Uterus (tissue), 4 donors: Measurements from ENCODE around the gene GJA4. TPM values are rescaled to one million over a fixed set of nuclear protein-coding genes. Genes with fewer than 3 reads are reported as not detected.

Experiments used
- DNase-seq, 2 donors: peaks; one replicate each; pipeline ENCODE4 v3.0.0-alpha.2; 2019 to 2020
- H3K27ac ChIP-seq, 2 donors: fragments of 200-600 bp; sonication (generic); 1 replicate in 1 of 2; 2 replicates in 1 of 2; pipeline ENCODE4 v1.5.1; 2016 to 2018
- H3K27me3 ChIP-seq, 2 donors: fragments of 200-600 bp; sonication (generic); one replicate each; pipeline ENCODE4 v1.5.1; 2018 to 2019; ENCODE audit warnings: control low read depth in 1 of 2
- H3K36me3 ChIP-seq, 2 donors: fragments of 200-600 bp; sonication (generic); one replicate each; pipeline ENCODE4 v1.5.1; 2019; ENCODE audit warnings: control low read depth in 1 of 2
- H3K4me1 ChIP-seq, 2 donors: fragments of 200-600 bp; sonication (generic); one replicate each; pipeline ENCODE4 v1.5.1; 2018 to 2019; ENCODE audit warnings: control low read depth in 1 of 2
- H3K4me3 ChIP-seq, 2 donors: fragments of 200-600 bp; sonication (generic); 1 replicate in 1 of 2; 2 replicates in 1 of 2; pipeline ENCODE4 v1.5.1; 2018 to 2019; ENCODE audit warnings: mild to moderate bottlenecking in 1 of 2
- H3K9me3 ChIP-seq, 2 donors: fragments of 200-600 bp; sonication (generic); one replicate each; pipeline ENCODE4 v1.5.1; 2019; ENCODE audit warnings: control low read depth in 1 of 2
- CTCF ChIP-seq, 4 experiments: fragments of 200-600 bp in 2 of 4; fragments of 450-650 bp in 2 of 4; sonication (generic) in 2 of 4; IDR thresholded peaks; one replicate each; pipeline ENCODE4 v1.5.1; 2016 to 2019; ENCODE audit warnings: antibody characterized with exemption in 4 of 4, mild to moderate bottlenecking in 2 of 4, moderate library complexity in 1 of 4
- POLR2A ChIP-seq, 2 donors: fragments of 450-650 bp; IDR thresholded peaks; one replicate each; pipeline ENCODE4 v1.6.1; 2016; ENCODE audit warnings: antibody characterized with exemption in 2 of 2, mild to moderate bottlenecking in 1 of 2, moderate library complexity in 1 of 2
- intact Hi-C: fragments of 100-400 bp; cut with DNase I; formaldehyde crosslinking; loops from one replicate; pipeline ENCODE4 v1.15.1; 2023; ENCODE audit warnings: low total_unique reads
- total RNA-seq, 4 donors: library from RNA; depleted of rRNA in 3 of 4; stranded (reverse); fragments of >200 nt in 3 of 4; gene quantifications; one replicate each; pipeline versions ENCODE4 v1.1.0 to v1.2.4, GENCODE V29; 2014 to 2023
- donor health status: DM: yes; HTN: yes; CAD: no.

Gene GJA4
- total RNA-seq, 4 donors from 2014 or later = 2.9 to 32.8 (median 23.9) TPM

- no peak for DNase-seq
- no peak for TF ChIP-seq CTCF (IDR thresholded peaks at IDR 0.05)
- TF ChIP-seq POLR2A (IDR thresholded peaks at IDR 0.05) = no peak
Observed at GRCh38 chr1:34777519-34778321, 15.1 kb upstream of the GJA4 start.

GRCh38 chr1:34778381-34778780 lies 14.4 kb upstream of the GJA4 start:
- DNase-seq = no peak
- Histone ChIP-seq H3K27me3 (peaks cover 8 to 28% of the 10 kb centered on the region in 2 donors), H3K9me3 (no peaks in the 10 kb centered on the region)

More at GRCh38 chr1:34777519-34778321, 15.1 kb upstream of the GJA4 start:
- Histone ChIP-seq H3K4me1 (peaks cover 0 to 9% of the 10 kb centered on the region in 2 donors), H3K36me3 (no peaks in the 10 kb centered on the region), H3K27me3 (peaks cover 8 to 25% of the 10 kb centered on the region in 2 donors), H3K27ac (no peak overlapping the region), H3K4me3 (no peak overlapping the region), H3K9me3 (no peaks in the 10 kb centered on the region)
- intact Hi-C loops = no loop called here

GRCh38 chr1:34779005-34779404 lies 13.8 kb upstream of the GJA4 start:
- TF ChIP-seq CTCF (IDR thresholded peaks at IDR 0.05) (no peak), POLR2A (IDR thresholded peaks at IDR 0.05) (no peak)
- H3K9me3 ChIP-seq = no peaks in the 10 kb centered on the region
- H3K27me3 ChIP-seq = peaks cover 8 to 28% of the 10 kb centered on the region in 2 donors
- no peak overlapping the region for H3K27ac ChIP-seq
- intact Hi-C loops = no loop called here
- peaks cover 0 to 9% of the 10 kb centered on the region in 2 donors for H3K4me1 ChIP-seq
- no peak for DNase-seq
- no peak overlapping the region for H3K4me3 ChIP-seq
- H3K36me3 ChIP-seq = no peaks in the 10 kb centered on the region

More at GRCh38 chr1:34778381-34778780, 14.4 kb upstream of the GJA4 start:
- intact Hi-C loops = no loop called here
- TF ChIP-seq CTCF (IDR thresholded peaks at IDR 0.05) (no peak), POLR2A (IDR thresholded peaks at IDR 0.05) (no peak)
- Histone ChIP-seq H3K27ac (no peak overlapping the region), H3K4me1 (peaks cover 0 to 9% of the 10 kb centered on the region in 2 donors), H3K36me3 (no peaks in the 10 kb centered on the region), H3K4me3 (no peak overlapping the region)

DNA sequence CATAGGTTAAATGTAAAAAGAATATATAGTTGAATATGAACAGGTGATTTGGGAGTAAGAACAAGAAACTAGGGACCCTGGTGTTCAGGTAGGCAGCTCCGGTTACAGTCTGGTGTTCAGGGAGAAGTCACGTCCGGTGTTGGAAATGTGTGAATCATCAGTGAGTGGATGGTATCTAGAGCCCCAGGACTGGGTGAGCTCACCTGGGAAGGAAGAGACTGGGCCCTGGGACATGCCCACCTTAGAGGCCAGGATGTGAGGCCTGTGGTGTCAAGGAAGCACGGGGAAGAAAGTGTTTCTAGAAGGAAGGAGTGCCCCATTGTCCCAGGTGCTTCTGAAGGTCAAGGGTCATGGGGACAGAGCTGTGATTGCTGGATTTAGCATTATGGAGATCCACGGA lies 13.3 kb upstream of the GJA4 start:
- Histone ChIP-seq H3K9me3 (no peaks in the 10 kb centered on the region), H3K36me3 (no peaks in the 10 kb centered on the region), H3K4me3 (no peak overlapping the region), H3K27me3 (peaks cover 8 to 28% of the 10 kb centered on the region in 2 donors), H3K4me1 (peaks cover 0 to 9% of the 10 kb centered on the region in 2 donors), H3K27ac (no peak overlapping the region)
- intact Hi-C loops = no loop called here
- no peak for DNase-seq
- no peak for TF ChIP-seq CTCF (IDR thresholded peaks at IDR 0.05)
- no peak for TF ChIP-seq POLR2A (IDR thresholded peaks at IDR 0.05)

DNA sequence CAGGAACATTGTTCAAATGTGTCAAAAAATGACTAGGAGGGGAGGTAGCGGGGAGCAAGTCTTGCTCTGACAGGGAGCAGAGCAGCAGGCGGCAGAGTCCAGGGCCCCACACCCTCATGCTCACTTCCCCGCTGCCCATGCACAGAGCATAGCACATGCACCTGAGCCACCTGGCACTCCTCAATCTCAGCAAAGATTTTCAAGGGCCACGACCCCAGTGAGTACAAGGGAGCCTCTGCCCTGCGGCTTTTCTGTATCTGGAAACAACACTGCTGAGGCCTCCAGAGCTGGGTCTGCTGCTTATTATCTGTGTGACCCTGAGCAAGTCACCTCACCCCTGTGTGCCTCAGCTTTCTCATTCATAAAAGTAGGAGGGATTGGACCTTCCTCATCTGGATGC lies 12.8 kb upstream of the GJA4 start:
- intact Hi-C loops = no loop called here
- H3K4me3 ChIP-seq = no peak overlapping the region
- no peak for TF ChIP-seq CTCF (IDR thresholded peaks at IDR 0.05)
- no peak for TF ChIP-seq POLR2A (IDR thresholded peaks at IDR 0.05)
- no peaks in the 10 kb centered on the region for H3K9me3 ChIP-seq
- peaks cover 8 to 28% of the 10 kb centered on the region in 2 donors for H3K27me3 ChIP-seq
- H3K27ac ChIP-seq = no peak overlapping the region
- H3K4me1 ChIP-seq = peaks cover 0 to 9% of the 10 kb centered on the region in 2 donors
- no peaks in the 10 kb centered on the region for H3K36me3 ChIP-seq
- DNase-seq = no peak
